HEK293T (cell line): Measurements from ENCODE around the gene KCNJ5.

Source experiments
- ARNT ChIP-seq: fragments of 450-650 bp; IDR thresholded peaks from 2 replicates; pipeline ENCODE4 v1.6.1; 2017; ENCODE audit warnings: mild to moderate bottlenecking
- ELF4 ChIP-seq: fragments of 450-650 bp; IDR thresholded peaks from 2 replicates; pipeline ENCODE4 v1.6.1; 2017; ENCODE audit warnings: antibody characterized with exemption
- FOXK2 ChIP-seq: fragments of 450-650 bp; IDR thresholded peaks from 2 replicates; pipeline ENCODE4 v1.6.1; 2016; ENCODE audit warnings: mild to moderate bottlenecking
- FOXM1 ChIP-seq: fragments of 450-650 bp; IDR thresholded peaks from 2 replicates; pipeline ENCODE4 v1.6.1; 2017; ENCODE audit warnings: mild to moderate bottlenecking, borderline replicate concordance
- HDGF ChIP-seq: fragments of 450-650 bp; IDR thresholded peaks from 2 replicates; pipeline ENCODE4 v1.6.1; 2017; ENCODE audit warnings: antibody characterized with exemption, borderline replicate concordance
- LEF1 ChIP-seq: fragments of 450-650 bp; IDR thresholded peaks from 2 replicates; pipeline ENCODE4 v1.6.1; 2017; ENCODE audit warnings: mild to moderate bottlenecking, borderline replicate concordance
- NFRKB ChIP-seq: fragments of 450-650 bp; IDR thresholded peaks from 2 replicates; pipeline ENCODE4 v1.6.1; 2016; ENCODE audit warnings: mild to moderate bottlenecking, moderate library complexity
- SP1 ChIP-seq: fragments of 450-650 bp; IDR thresholded peaks from 2 replicates; pipeline ENCODE4 v1.6.1; 2017
- TARDBP ChIP-seq: fragments of 450-650 bp; IDR thresholded peaks from 2 replicates; pipeline ENCODE4 v1.6.1; 2016
- ZNF384 ChIP-seq: fragments of 450-650 bp; IDR thresholded peaks from 2 replicates; pipeline ENCODE4 v1.6.1; 2016

- TF ChIP-seq FOXM1, result no peak
- TF ChIP-seq LEF1, result no peak
- no peak for TF ChIP-seq SP1
- no peak for TF ChIP-seq NFRKB
- TF ChIP-seq ARNT, result no peak
- TF ChIP-seq ELF4, result no peak
- TF ChIP-seq FOXK2, result no peak
- TF ChIP-seq TARDBP, result no peak
- no peak for TF ChIP-seq HDGF
- TF ChIP-seq ZNF384, result no peak
Observed at GRCh38 chr11:128879817-128880216, 11.3 kb upstream of the KCNJ5 start.
